HG03520 (cell line): ENCODE data around the gene RBFOX2.

ENCODE experiments used
- ATAC-seq: cut with Tn5 transposase; IDR thresholded peaks from one replicate; pipeline ENCODE4 v1.9.1; 2021; ENCODE audit warnings: mild to moderate bottlenecking, moderate library complexity; ENCODE audit not compliant: unreplicated experiment

The RBFOX2 gene

DNA sequence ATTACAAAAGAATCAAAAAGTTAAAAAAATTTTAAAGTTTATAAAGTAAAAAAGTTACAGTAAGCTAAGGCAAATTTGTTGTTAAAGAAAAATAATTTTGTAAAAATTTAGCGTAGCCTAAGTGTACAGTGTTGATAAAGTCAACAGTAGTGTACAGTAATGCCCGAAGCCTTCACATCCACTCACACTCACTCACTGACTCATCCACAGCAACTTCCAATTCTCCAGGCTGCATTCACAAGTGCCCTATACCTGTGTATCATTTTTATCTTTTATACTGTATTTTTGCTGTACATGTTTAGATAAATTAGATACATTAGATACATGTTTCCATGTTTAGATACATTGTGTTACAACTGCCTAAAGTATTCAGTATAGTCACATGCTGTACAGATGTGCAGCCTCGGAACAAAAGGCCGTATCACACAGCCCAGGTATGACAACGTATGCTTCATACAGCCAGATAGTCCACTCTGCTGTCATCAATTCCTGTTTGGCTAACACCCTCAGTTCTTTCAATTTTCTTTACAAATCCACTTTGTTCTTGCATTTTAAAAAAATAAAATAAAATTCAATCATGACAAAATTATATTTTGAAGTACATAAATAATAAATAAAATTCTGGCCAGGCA, 80.7 kb downstream of the RBFOX2 start:
- no peak for ATAC-seq

DNA sequence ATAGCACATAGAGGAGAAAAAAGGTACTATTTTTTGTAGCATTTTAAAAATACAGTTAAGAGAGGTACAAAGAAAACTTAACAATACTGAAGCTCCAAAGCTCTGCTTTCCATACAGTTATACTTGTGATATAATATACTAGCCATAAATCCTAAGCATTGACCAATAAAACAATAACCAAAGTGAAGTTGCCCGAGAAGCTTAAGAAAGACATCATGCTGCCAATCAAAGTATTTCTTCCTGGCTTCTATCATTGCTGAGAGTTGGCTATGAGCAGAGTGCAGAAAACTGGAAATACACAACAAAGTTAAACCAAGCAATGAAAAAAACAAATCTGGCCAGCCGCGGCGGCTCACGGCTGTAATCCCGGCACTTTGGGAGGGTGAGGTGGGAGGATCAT, 84.2 kb downstream of the RBFOX2 start:
- ATAC-seq = no peak

- ATAC-seq = no peak
These were observed 88.5 kb downstream of the RBFOX2 start for GRCh38 chr22:35940166-35940565.

DNA sequence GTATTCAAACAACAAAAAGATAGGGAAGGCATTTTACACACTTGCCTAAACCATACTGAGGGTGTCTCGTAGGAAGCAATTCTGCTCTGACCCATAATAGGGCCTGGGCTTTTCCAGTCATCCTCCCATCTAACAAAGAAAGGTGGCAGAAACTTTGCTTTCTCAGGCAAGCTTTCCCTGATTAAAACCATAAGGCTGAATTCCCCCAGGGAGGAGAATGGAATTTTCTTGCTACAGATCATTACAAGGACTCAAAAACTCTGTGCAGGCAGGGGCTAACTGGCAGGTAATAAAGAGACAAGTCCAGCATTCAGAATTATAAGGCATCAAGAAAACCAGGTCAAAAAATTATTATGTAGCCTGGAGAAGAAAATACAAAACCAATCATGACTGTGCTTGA, 90.4 kb downstream of the RBFOX2 start:
- no peak for ATAC-seq

GRCh38 chr22:35930933-35931332, 97.7 kb downstream of the RBFOX2 start:
- ATAC-seq = no peak

DNA sequence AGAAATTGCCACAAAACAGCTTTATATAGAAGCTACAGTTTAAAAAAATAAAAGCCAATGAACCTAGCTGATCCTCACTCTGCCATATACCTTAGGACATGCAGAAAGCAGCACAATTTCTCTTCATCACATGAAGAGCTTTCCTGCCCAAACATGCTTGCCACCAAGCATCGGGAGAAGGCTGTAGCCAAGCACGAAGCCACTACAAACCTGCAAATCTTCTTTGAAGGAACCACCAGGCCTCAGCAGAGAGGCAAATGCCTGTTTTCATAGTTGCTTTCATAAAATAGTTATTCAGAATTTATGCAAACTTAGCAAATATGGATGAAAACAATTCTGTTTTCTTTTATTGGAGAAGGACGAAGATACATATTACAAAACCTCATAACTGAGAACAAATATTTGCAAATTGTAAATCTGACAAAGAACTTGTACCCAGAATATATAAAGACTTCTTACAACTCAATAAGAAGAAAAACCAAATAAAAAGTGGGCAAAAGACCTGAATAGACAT, 100.3 kb downstream of the RBFOX2 start:
- no peak for ATAC-seq

- no peak for ATAC-seq
These were observed 105.6 kb downstream of the RBFOX2 start for GRCh38 chr22:35923026-35923425.

- no peak for ATAC-seq
These were observed 106.8 kb downstream of the RBFOX2 start for GRCh38 chr22:35921777-35922176.

- no peak for ATAC-seq
These were observed 107.6 kb downstream of the RBFOX2 start for GRCh38 chr22:35921044-35921443.

GRCh38 chr22:35919002-35919542, 109.6 kb downstream of the RBFOX2 start:
- ATAC-seq = no peak

GRCh38 chr22:35918456-35918855, 110.2 kb downstream of the RBFOX2 start:
- ATAC-seq = no peak

- ATAC-seq = no peak
These were observed 111.0 kb downstream of the RBFOX2 start for GRCh38 chr22:35917651-35918050.

DNA sequence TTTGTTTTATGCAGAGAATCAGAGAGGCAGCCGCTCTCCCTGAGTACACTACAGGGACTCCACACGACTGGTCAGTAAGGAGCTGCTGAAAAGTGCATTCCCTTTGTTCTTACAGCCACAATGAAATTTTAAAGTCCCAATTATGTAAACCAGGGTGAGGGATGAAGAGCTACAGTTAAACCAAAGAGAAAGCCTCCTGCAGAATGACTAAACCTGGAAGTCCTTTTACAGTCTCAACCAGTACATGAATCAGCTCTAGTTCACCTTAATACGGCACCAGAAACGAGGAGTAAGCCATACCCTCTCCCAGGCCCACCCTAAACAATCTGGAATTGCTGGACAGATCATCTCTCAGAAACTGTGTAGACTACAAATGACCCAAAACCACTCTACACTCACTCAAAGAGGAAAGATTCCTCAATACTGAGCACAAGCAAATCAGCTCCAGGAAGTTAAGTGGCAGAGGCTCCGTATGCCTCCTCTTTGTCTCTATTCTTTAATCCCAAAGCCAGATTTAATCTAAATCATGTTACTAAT, 113.1 kb downstream of the RBFOX2 start:
- no peak for ATAC-seq

DNA sequence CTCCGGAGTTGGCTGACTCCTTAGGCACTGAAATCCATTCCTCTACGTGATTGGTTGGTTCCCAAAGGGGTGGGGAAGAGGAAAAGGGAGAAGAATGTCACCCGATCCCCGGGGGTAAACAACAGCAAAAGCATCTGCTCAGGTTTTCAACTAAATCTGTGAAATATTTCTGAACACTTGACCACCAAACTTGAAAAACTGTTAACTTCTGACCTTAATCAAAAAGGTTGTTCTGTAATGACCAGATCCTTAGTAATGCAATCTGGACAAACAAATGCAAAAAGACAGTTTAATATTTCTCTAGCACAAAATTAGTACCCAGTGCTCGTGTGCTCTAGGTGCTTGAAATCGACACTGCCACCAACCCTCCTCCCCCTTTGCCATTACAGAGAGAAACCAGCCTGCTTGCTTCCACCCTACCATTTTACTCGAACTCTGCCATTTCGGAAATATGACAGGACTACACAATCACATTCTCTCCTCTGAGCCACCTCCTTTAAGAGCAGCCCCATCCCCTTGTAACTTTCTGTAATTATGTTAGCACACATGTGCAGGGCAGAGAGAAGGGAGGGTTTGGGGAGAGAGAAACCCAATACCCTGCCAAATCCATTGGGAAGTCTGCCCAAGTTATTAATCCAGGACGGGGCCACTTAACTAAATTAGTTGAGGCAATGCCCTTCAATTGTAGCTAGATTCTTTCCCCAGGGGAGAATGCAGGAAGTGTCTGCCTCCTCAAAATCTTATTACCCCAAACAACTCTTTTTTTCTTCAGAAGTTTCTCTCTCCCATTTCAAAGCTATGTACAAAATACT, 113.8 kb downstream of the RBFOX2 start:
- ATAC-seq = no peak

DNA sequence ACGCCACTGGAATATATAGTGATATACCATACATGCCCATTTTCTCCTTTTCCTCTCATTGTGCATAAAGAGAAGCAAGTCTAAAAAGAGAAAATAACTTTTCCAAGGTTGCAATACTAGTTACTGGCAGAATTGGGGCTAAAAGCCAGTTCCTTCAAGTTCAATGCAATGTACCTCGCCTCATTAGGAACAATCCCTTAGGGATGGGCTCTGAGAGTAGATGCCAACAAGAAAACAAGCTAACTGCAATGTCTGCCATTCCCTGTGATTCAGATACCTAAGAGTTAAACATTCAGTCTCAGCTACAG, 114.3 kb downstream of the RBFOX2 start:
- no peak for ATAC-seq

- ATAC-seq = no peak
These were observed 114.7 kb downstream of the RBFOX2 start for GRCh38 chr22:35913925-35914324.

DNA sequence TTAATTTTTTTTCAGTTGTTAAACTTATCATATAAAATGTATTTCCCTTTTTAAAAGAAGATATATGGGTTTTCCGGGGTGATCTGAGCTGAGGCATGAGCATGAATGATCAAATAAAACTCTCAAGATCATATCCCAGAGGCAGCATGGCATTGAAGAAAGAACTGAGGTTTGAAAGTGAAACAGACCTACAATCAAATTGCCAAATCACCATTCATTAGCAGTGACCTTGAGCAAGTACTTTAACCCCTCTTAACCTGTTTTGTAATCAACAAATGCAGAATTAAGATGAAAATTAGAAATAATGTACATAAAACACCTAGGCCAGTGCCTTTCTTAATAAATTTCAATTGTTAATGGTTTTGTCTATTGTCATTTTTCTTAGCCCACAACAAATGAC, 116.0 kb downstream of the RBFOX2 start:
- ATAC-seq = no peak

GRCh38 chr22:35911877-35912276, 116.7 kb downstream of the RBFOX2 start:
- ATAC-seq = no peak

- no peak for ATAC-seq
These were observed 117.7 kb downstream of the RBFOX2 start for GRCh38 chr22:35910926-35911325.

GRCh38 chr22:35910003-35910769, 118.4 kb downstream of the RBFOX2 start:
- no peak for ATAC-seq

GRCh38 chr22:35905894-35906293, 122.7 kb downstream of the RBFOX2 start:
- no peak for ATAC-seq
